Measurements from ENCODE around the gene WARS2. TPM values are rescaled to one million over a fixed set of nuclear protein-coding genes. Genes with fewer than 3 reads are reported as not detected.
"Not testable (repeated sequence)": the region's sequence is repeated elsewhere in the genome, so short reads cannot be mapped to it uniquely, and the experiment has no call there.

Gene WARS2
- total RNA-seq: 10 to 100 TPM; 19.0 to 20.7 TPM

DNA sequence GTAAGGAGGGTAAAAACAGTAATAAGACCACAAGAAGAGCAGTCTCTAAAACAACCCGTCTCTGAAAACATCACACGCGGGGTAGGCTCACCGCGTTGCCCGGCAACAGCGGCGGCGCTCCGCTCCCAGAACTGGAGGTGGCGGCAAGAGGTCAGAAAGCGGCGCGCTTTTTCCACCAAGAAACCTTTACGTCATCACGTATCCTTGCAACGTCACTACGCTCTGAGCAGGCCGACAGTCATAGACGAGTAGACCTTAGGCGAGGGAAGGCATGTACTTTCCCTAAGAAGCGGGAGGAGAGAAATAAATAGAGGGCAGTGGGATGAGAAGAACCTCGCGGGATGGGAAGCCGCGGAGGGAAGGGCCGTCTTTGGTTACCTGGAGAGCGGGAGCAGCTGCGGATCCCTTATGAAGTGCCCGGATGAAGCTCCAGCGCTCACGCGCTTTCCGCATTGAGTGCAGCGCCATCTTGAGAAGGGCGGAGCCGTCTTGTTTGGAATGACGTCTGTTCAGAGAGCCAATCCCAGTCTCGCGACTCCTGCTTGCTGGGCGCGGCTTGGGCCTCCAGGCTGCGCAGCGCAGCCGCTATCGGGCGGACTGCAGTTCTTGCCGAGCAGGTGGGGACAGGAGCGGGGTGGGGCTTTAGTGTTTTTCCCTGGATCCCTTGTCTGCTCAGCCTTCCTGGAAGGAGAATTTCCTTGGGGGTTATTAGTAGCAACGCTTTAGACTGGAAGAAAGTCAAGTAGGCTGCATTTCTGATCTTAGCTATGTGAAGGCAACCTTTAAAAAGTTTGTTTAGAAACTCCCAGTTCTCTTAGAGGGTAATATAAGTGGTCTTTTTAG, at the start of gene WARS2:
TSS of gene WARS2 (minus strand) at position 477 of the 843 bp plus-strand sequence. CDS start at position 468, 9 bp downstream.
- ChIA-PET POLR2A (interaction anchor here (1.1 kb wide), 1 partner anchor 10 kb away, joined by 4 read pairs; no protein-coding TSS in a partner anchor), CTCF (interaction anchor here (0.6 kb wide), 1 partner anchor 94 kb away, joined by 4 read pairs; no protein-coding TSS in a partner anchor)

DNA sequence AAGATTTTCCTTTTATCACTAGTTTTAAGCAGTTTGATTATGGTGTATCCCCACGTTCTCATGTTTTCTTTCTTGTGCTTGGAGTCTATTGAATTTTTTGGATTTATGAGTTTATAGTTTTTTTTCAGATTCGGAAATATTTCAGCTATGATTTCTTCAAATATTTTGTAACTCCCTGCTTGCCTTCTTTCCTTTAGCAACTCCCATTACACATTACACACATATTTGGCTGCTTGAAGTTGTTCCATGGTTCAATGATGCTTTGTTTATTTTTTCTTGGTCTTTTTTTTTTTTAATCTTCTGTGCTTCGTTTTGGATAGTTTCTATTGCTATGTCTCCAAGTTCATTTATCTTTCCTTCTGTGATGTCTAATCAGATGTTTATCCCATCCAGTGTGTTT, 48.5 kb upstream of the WARS2 start:
- POLR2A ChIA-PET: no interaction called here

GRCh38 chr1:119187416-119187815, 47.0 kb upstream of the WARS2 start:
- CTCF ChIA-PET: no interaction called here

More for the DNA sequence above, 48.5 kb upstream of the WARS2 start:
- CTCF ChIA-PET: no interaction called here

DNA sequence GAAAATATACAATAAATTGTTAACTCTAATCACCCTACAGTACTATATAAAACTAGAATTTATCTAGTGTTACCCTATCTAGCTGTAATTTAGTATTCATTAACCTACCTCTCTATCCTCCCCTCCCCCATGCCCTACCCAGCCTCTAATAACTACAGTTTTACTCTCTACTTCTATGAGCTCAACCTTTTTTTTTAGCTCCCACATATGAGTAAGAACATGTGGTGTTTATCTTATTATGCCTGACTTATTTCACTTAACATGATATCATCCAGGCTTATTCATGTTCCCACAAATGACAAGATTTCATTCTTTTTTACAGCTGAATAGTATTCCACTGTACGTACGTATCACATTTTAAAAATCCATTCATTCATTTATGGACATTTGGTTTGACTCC, 46.0 kb upstream of the WARS2 start:
- POLR2A ChIA-PET: no interaction called here
- CTCF ChIA-PET: no interaction called here

More at GRCh38 chr1:119187416-119187815, 47.0 kb upstream of the WARS2 start:
- POLR2A ChIA-PET: no interaction called here

GRCh38 chr1:119184972-119185371, 44.5 kb upstream of the WARS2 start:
- ChIA-PET POLR2A (no interaction called here), CTCF (no interaction called here)

GRCh38 chr1:119181218-119181617, 40.8 kb upstream of the WARS2 start:
- ChIA-PET POLR2A (interaction anchor here (0.6 kb wide), 1 partner anchor 531 kb away, joined by 5 read pairs; the partner anchor contains the start of gene PHGDH), CTCF (no interaction called here)

DNA sequence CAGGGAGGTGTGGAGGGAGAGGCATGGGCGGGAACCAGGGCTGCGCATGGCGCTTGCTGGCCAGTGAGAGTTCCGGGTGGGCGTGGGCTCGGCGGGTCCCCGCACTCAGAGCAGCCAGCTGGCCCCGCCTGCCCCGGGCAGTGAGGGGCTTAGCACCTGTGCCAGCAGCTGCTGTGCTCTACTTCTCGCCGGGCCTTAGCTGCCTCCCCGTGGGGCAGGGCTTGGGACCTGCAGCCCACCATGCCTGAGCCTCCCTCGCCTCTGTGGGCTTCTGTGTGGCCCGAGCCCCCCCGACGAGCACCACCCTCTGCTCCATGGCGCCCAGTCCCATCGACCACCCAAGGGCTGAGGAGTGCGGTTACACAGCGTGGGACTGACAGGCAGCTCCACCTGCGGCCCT, 38.6 kb upstream of the WARS2 start:
- ChIA-PET POLR2A (no interaction called here), CTCF (no interaction called here)

DNA sequence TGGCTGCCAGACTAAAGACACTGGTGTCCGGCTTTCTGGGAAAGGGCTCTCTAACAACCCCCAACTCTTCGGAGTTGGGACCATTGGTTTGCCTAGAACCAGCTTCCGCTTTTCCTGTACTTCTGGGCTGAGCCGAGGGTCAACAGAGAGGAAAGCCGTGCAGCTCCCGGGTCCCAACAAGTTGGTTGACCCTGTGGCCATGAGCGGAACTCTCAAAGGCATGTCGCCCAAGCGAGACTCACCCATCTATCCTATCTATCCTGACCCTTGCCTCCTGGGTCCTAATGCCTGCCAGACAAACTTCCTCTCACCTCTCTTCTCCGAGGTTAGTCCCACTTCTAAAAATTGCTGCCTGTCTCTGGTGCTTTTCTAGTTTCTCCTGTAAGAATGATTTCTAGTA, 32.5 kb upstream of the WARS2 start:
- CTCF ChIA-PET, POLR2A ChIA-PET: not testable (repeated sequence)

GRCh38 chr1:119171381-119172010, 31.0 kb upstream of the WARS2 start:
- CTCF ChIA-PET, POLR2A ChIA-PET: not testable (repeated sequence)

- ChIA-PET POLR2A (no interaction called here), CTCF (no interaction called here)
These were observed 22.9 kb upstream of the WARS2 start for GRCh38 chr1:119163396-119163795.

DNA sequence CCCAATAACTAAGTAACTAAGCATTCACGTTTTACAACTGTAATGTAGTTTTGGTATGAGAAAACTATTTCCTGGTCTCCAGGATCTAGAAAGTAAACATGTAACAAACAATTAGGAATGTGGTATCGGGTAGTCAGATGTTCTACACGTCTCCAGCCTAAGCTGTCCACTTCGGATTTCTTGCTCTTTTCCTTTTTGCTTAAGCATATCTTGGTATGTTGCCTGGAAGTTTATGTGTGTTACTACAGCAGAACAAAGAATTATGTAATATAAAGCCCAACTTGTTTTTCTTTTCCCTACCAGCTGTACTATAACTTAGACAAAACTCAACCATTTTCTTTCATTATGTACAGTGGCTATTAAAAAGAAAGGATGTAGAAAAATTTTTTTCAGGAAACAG, 20.4 kb upstream of the WARS2 start:
- POLR2A ChIA-PET: no interaction called here
- CTCF ChIA-PET: no interaction called here

GRCh38 chr1:119160409-119160808, 20.0 kb upstream of the WARS2 start:
- ChIA-PET CTCF (no interaction called here), POLR2A (no interaction called here)

DNA sequence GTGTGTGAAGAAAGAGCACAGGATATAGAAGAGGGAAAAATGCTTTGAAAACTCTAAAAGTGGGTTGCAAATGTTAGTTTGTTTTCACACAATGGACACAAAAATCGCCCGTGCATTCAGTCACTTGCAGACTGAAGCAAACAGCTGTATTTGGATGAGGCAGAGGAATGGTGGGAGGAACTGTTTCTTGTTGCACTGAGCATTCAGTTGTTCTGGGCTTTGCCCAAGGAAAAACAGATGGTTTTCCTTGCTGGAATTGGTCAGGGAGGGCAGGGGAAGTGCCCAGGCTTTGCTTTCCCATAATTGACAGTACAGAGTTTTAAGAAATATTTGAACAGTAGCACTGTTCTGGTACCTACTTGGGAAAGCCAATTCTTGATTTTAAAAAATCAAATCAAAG, 19.5 kb upstream of the WARS2 start:
- POLR2A ChIA-PET: no interaction called here
- CTCF ChIA-PET: no interaction called here

DNA sequence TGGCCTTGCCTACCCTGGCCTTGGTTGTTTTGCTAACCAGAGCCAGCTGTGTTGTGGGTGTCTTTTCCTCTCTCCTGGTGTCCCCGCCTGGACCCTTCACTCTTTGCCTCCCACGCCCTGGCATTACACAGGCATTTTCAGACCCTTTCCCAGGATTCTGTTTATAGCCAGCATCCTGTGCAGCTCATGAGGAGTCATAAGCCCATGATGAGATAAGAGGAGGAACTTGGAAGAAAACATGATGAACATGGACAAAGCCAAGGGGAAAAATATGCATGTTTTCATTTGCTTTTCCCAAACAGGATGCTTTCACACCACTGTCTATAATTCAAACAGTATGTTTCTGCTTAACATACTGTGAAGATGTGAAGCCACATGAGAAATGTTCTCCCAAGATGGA, 18.7 kb upstream of the WARS2 start:
- ChIA-PET CTCF (no interaction called here), POLR2A (no interaction called here)

DNA sequence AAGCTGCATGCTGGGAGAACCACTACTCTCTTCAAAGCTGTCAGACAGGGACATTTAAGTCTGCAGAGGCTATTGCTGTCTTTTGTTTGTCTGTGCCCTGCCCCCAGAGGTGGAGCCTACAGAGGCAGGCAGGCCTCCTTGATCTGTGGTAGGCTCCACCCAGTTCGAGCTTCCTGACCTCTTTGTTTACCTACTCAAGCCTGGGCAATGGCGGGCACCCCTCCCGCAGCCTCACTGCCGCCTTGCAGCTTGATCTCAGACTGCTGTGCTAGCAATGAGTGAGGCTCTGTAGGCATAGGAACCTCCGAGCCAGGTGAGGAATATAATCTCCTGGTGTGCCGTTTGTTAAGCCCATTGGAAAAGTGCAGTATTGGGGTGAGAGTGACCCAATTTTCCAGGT, 16.3 kb upstream of the WARS2 start:
- CTCF ChIA-PET: not testable (repeated sequence)

DNA sequence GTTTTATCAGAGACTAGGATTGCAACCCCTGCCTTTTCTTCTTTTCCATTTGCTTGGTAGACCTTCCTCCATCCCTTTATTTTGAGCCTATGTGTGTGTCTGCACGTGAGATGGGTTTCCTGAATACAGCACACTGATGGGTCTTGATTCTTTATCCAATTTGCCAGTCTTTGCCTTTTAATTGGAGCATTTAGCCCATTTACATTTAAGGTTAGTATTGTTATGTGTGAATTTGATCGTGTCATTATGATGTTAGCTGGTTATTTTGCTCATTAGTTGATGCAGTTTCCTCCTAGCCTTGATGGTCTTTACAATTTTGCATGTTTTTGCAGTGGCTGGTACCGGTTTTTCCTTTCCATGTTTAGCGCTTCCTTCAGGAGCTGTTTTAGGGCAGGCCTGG, 14.6 kb upstream of the WARS2 start:
- POLR2A ChIA-PET: not testable (repeated sequence)

More for the DNA sequence above, 16.3 kb upstream of the WARS2 start:
- POLR2A ChIA-PET: not testable (repeated sequence)

DNA sequence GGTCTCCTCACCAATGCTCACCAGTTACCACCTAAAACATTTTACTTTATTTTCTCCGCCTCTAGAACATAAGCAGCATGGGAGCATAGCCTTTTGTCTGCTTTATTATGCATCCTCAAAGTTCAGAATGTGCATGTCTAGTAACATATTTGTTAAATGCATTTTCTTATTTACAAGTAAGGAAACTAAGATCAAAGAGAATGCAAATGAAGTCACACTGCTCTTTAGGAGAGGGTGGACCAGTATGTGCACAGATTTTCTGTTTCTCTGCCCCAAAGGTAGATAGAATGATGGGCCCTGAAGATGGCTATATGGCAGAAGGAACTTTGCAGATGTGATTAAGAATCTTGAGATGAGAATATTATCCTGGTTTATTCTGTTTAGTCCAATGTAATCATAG, 9.7 kb upstream of the WARS2 start:
- ChIA-PET CTCF (no interaction called here), POLR2A (no interaction called here)

More for the DNA sequence above, 14.6 kb upstream of the WARS2 start:
- CTCF ChIA-PET: not testable (repeated sequence)

- ChIA-PET CTCF (no interaction called here), POLR2A (no interaction called here)
These were observed 7.2 kb upstream of the WARS2 start for GRCh38 chr1:119147661-119148090.

- ChIA-PET POLR2A (no interaction called here), CTCF (no interaction called here)
These were observed 6.0 kb upstream of the WARS2 start for GRCh38 chr1:119146466-119146865.

DNA sequence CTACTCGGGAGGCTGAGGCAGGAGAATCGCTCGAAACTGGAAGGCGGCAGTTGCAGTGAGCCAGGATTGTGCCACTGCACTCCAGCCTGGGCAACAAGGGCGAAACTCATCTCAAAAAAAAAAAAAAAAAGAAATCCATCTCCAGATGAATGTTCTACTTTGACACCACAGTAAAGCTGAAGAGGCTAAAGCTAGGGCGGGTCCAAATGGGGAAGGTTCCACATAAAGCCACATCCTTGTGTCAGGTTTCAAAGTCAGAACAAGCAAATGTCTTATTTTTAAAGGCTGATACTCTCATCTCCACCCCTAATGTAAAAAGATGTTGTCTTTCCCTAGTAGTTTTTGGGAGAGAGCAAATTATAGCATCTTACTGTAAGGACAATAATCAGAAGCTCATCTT, 4.4 kb upstream of the WARS2 start:
- POLR2A ChIA-PET: no interaction called here
- CTCF ChIA-PET: no interaction called here

- CTCF ChIA-PET: no interaction called here
- POLR2A ChIA-PET: no interaction called here
These were observed 3.3 kb upstream of the WARS2 start for GRCh38 chr1:119143706-119144105.

DNA sequence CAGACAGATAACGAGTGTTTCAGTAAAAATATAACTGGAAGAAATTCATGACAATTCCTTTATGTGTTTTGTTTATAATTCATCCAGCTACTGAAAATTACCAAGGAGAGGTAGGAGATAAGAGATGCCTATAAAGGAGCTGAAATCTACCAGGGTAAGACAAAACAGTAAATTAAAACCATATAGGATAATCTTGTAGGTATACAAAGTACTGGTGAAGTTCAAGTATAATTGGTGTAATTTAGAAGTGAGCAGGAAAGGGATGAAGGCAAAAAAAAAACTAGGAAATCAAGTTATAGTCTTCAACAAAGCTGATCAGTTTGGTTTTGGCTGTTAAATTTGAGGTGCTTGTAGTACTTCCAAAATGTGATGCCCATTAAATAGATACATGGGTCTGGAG, 1.2 kb upstream of the WARS2 start:
- CTCF ChIA-PET: no interaction called here
- POLR2A ChIA-PET: no interaction called here

Measured in activated CD8-positive, alpha-beta memory T cell treated with anti-CD3 and anti-CD28 coated beads for 36 hours (primary cell).